ENCODE measurements around the gene MARK1. TPM values are rescaled to one million over a fixed set of nuclear protein-coding genes. Genes with fewer than 3 reads are reported as not detected.

Gene MARK1
- total RNA-seq, 1 experiment from 2014 or later, result 13.9 TPM

GRCh38 chr1:220699044-220699443, 171.1 kb downstream of the MARK1 start:
- ATAC-seq (no peak), DNase-seq (ENCODE audit: low spot score) (no peak)
- Mint-ChIP-seq H3K9me3 (no peaks in the 10 kb centered on the region), H3K36me3 (no peaks in the 10 kb centered on the region), H3K27me3 (ENCODE audit: low read depth) (no peaks in the 10 kb centered on the region; the same call in 1 of the 2 replicates), H3K27ac (no peak overlapping the region), H3K4me1 (peaks cover 41% of the 10 kb centered on the region), H3K4me3 (no peak overlapping the region)
- ChIA-PET CTCF (interaction anchor here (1.1 to 1.6 kb wide), 4 partner anchors 13 to 403 kb away, joined by 3 to 8 read pairs (median 4); no protein-coding TSS in a partner anchor), POLR2A (interaction anchor here (0.9 kb wide), 1 partner anchor 24 kb away, joined by 6 read pairs; no protein-coding TSS in a partner anchor)
- no peak for TF ChIP-seq TCF7 (CRISPR knock-in tag; IDR thresholded peaks at IDR 0.05; ENCODE audit: low read depth)
- no peak for TF ChIP-seq CBFB (CRISPR knock-in tag; IDR thresholded peaks at IDR 0.05; ENCODE audit: low read depth)
- TF ChIP-seq IRF2 (CRISPR knock-in tag; IDR thresholded peaks at IDR 0.05; ENCODE audit: borderline replicate concordance, low read depth), result no peak
- no peak for TF ChIP-seq ZNF232 (CRISPR knock-in tag; IDR thresholded peaks at IDR 0.05)
- TF ChIP-seq IRF1 (CRISPR knock-in tag; IDR thresholded peaks at IDR 0.05), result no peak
- TF ChIP-seq OVOL2 (CRISPR knock-in tag; IDR thresholded peaks at IDR 0.05; ENCODE audit: borderline replicate concordance), result no peak
- TF ChIP-seq E2F5 (CRISPR knock-in tag; IDR thresholded peaks at IDR 0.05), result no peak
- no peak for TF ChIP-seq PRRX2 (CRISPR knock-in tag; IDR thresholded peaks at IDR 0.05)
- TF ChIP-seq MXD4 (CRISPR knock-in tag; IDR thresholded peaks at IDR 0.05; ENCODE audit: borderline replicate concordance), result no peak
- TF ChIP-seq E2F1 (CRISPR knock-in tag; IDR thresholded peaks at IDR 0.05), result no peak
- TF ChIP-seq CTCF (IDR thresholded peaks at IDR 0.05), result no peak

- POLR2A ChIA-PET, result no interaction called here
- TF ChIP-seq PRDM15 (CRISPR knock-in tag; IDR thresholded peaks at IDR 0.05), result no peak
- no peak for TF ChIP-seq STAT6 (CRISPR knock-in tag; conservative IDR thresholded peaks at IDR 0.05; ENCODE audit: low read depth)
- no peak for TF ChIP-seq ATF3 (CRISPR knock-in tag; conservative IDR thresholded peaks at IDR 0.05)
- TF ChIP-seq ZNF416 (CRISPR knock-in tag; IDR thresholded peaks at IDR 0.05), result no peak
- no peak for TF ChIP-seq AFF4 (CRISPR knock-in tag; IDR thresholded peaks at IDR 0.05; ENCODE audit: borderline replicate concordance)
- no peak for TF ChIP-seq KAT7 (CRISPR knock-in tag; IDR thresholded peaks at IDR 0.05; ENCODE audit: borderline replicate concordance)
- TF ChIP-seq IRF2 (CRISPR knock-in tag; IDR thresholded peaks at IDR 0.05; ENCODE audit: borderline replicate concordance, low read depth), result no peak
These were observed 172.7 kb downstream of the MARK1 start for GRCh38 chr1:220700556-220701179.

More at GRCh38 chr1:220700556-220701179, 172.7 kb downstream of the MARK1 start:
- Mint-ChIP-seq H3K36me3 (no peaks in the 10 kb centered on the region), H3K4me3 (no peak overlapping the region), H3K9me3 (no peaks in the 10 kb centered on the region), H3K4me1 (peaks cover 41% of the 10 kb centered on the region), H3K27ac (no peak overlapping the region), H3K27me3 (ENCODE audit: low read depth) (no peaks in the 10 kb centered on the region; the same call in 1 of the 2 replicates)
- CTCF ChIA-PET, result interaction anchor here (1.0 to 4.9 kb wide), 3 partner anchors 26 to 75 kb away, joined by 3 to 34 read pairs (median 4); no protein-coding TSS in a partner anchor
- DNase-seq (ENCODE audit: low spot score), result no peak
- ATAC-seq, result peak; percentile 78

All from WTC11 (cell line).